GM21576 (cell line): Measurements from ENCODE around the gene DGKQ.

Source experiments
- ATAC-seq: cut with Tn5 transposase; IDR thresholded peaks from one replicate; pipeline ENCODE4 v1.9.1; 2021; ENCODE audit warnings: mild to moderate bottlenecking, moderate library complexity; ENCODE audit not compliant: unreplicated experiment

DGKQ gene

GRCh38 chr4:963276-964225 is 9.8 kb downstream of the DGKQ start:
- ATAC-seq, result no peak

GRCh38 chr4:962231-963208 is 10.8 kb downstream of the DGKQ start:
- no peak for ATAC-seq

GRCh38 chr4:961351-962230 is 11.8 kb downstream of the DGKQ start:
- no peak for ATAC-seq

- ATAC-seq, result no peak
These were observed 12.6 kb downstream of the DGKQ start for GRCh38 chr4:960636-961350.

GRCh38 chr4:960140-960635 is 13.2 kb downstream of the DGKQ start:
- no peak for ATAC-seq

GRCh38 chr4:959338-960139 is 13.8 kb downstream of the DGKQ start:
- no peak for ATAC-seq

GRCh38 chr4:958696-959337 is 14.6 kb downstream of the DGKQ start:
- no peak for ATAC-seq

- ATAC-seq, result no peak
These were observed 15.1 kb downstream of the DGKQ start for GRCh38 chr4:958314-958665.

- ATAC-seq, result no peak
These were observed 15.6 kb downstream of the DGKQ start for GRCh38 chr4:957581-958313.

- no peak for ATAC-seq
These were observed 16.2 kb downstream of the DGKQ start for GRCh38 chr4:957231-957580.

- no peak for ATAC-seq
These were observed 16.7 kb downstream of the DGKQ start for GRCh38 chr4:956531-957230.

- ATAC-seq, result no peak
These were observed 17.4 kb downstream of the DGKQ start for GRCh38 chr4:955931-956381.

- no peak for ATAC-seq
These were observed 18.0 kb downstream of the DGKQ start for GRCh38 chr4:955161-955921.

- no peak for ATAC-seq
These were observed 19.0 kb downstream of the DGKQ start for GRCh38 chr4:954211-955020.

GRCh38 chr4:953574-953915 is 19.8 kb downstream of the DGKQ start:
- no peak for ATAC-seq
